Measurements from ENCODE around the gene CEP83.

The CEP83 gene

GRCh38 chr12:94498698-94499097 is 39.0 kb upstream of the CEP83 start:
- H3K4me3 ChIP-seq (replicated peaks in 1 of 2; ENCODE audit: low read depth in 2 of 2, low read length in 2 of 2) = no peak overlapping the region
- TF ChIP-seq CTCF (IDR thresholded peaks at IDR 0.05; ENCODE audit: low read depth, low read length) = no peak
- DNase-seq (ENCODE audit: low read depth in 2 of 2) = no peak

- H3K4me3 ChIP-seq (replicated peaks in 1 of 2; ENCODE audit: low read depth in 2 of 2, low read length in 2 of 2) = no peak overlapping the region
- TF ChIP-seq CTCF (IDR thresholded peaks at IDR 0.05; ENCODE audit: low read depth, low read length) = no peak
- DNase-seq (ENCODE audit: low read depth in 2 of 2) = no peak
Observed at GRCh38 chr12:94498073-94498472, 38.4 kb upstream of the CEP83 start.

GRCh38 chr12:94495445-94496115 is 35.9 kb upstream of the CEP83 start:
- no peak for TF ChIP-seq CTCF (IDR thresholded peaks at IDR 0.05; ENCODE audit: low read depth, low read length)
- DNase-seq (ENCODE audit: low read depth in 2 of 2) = peak in 1 of 2 donors; percentile 6
- no peak overlapping the region for H3K4me3 ChIP-seq (replicated peaks in 1 of 2; ENCODE audit: low read depth in 2 of 2, low read length in 2 of 2)

GRCh38 chr12:94491489-94491888 is 31.8 kb upstream of the CEP83 start:
- no peak for TF ChIP-seq CTCF (IDR thresholded peaks at IDR 0.05; ENCODE audit: low read depth, low read length)
- no peak for DNase-seq (ENCODE audit: low read depth in 2 of 2)
- H3K4me3 ChIP-seq (replicated peaks in 1 of 2; ENCODE audit: low read depth in 2 of 2, low read length in 2 of 2) = no peak overlapping the region

GRCh38 chr12:94488463-94488862 is 28.8 kb upstream of the CEP83 start:
- DNase-seq (ENCODE audit: low read depth in 2 of 2) = peak in 1 of 2 donors; percentile 2
- no peak overlapping the region for H3K4me3 ChIP-seq (replicated peaks in 1 of 2; ENCODE audit: low read depth in 2 of 2, low read length in 2 of 2)
- TF ChIP-seq CTCF (IDR thresholded peaks at IDR 0.05; ENCODE audit: low read depth, low read length) = no peak

- no peak for TF ChIP-seq CTCF (IDR thresholded peaks at IDR 0.05; ENCODE audit: low read depth, low read length)
- no peak overlapping the region for H3K4me3 ChIP-seq (replicated peaks in 1 of 2; ENCODE audit: low read depth in 2 of 2, low read length in 2 of 2)
- no peak for DNase-seq (ENCODE audit: low read depth in 2 of 2)
Observed at GRCh38 chr12:94481734-94482133, 22.1 kb upstream of the CEP83 start.

- no peak for DNase-seq (ENCODE audit: low read depth in 2 of 2)
- no peak for TF ChIP-seq CTCF (IDR thresholded peaks at IDR 0.05; ENCODE audit: low read depth, low read length)
Observed at GRCh38 chr12:94469522-94469921, 9.9 kb upstream of the CEP83 start.

More at GRCh38 chr12:94469522-94469921, 9.9 kb upstream of the CEP83 start:
- no peak overlapping the region for H3K4me3 ChIP-seq (replicated peaks in 1 of 2; ENCODE audit: low read depth in 2 of 2, low read length in 2 of 2)

All from cardiac fibroblast (primary cell).